HG03565 (cell line): Measurements from ENCODE around the gene CCDC175.

Source experiments
- ATAC-seq: cut with Tn5 transposase; IDR thresholded peaks from one replicate; pipeline ENCODE4 v1.9.1; 2021; ENCODE audit warnings: mild to moderate bottlenecking, moderate library complexity; ENCODE audit not compliant: unreplicated experiment

The CCDC175 gene

DNA sequence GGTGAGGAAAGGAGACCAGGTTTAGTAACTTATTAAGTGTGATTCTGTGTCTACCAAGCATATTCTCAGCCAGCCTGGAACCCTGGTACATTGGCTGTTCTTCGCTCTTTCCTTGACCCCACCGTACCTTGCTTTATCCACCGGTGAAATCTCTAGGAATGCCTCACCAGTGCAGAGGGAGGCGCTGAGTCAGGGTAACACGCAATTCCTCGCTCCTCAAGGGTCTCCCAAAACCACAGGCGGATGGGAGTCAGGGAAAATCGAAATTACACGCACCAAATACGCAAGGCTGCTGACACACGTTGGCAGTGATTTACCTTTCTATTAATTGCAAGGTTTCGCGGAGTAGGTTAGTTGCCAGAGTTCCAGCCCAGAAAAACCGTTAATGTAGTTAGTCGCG lies 93.2 kb downstream of the CCDC175 start:
- ATAC-seq = no peak

DNA sequence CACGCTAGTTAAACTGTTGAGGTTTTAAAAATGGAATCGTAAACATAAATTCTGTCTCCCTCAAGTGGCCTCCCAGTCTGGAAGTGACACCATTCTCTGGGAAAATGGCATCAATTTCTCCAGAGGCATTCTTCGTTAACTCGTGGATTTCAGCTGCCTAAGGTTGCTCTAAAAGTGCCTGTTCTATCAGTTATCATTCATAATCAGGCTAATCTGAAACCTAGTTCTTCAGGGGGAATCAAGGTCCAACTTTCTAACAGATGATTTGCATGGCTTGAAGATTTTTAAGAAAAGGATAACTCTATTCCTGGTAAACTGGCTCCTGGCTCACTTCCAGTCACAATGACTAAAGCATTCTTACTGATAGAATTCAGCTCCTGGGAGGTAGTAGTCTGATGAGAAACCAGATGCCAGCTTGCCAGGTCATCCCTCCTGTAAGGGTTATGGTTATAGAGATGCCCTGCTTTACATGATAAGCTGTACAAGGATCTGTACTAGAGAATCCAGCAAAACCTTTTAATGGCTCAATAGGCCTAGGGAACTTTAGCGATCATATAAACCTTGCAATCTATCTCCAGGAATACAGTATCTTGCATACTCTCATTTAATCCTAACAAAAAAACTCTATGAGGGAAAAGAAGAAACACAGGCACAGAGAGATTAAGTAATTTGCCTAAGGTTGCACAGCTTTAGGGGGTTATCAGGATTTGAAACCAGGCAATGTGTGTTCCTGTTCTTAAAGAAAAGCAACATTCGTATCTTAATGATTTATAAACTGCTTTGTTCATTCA lies 93.9 kb downstream of the CCDC175 start:
- ATAC-seq = no peak

DNA sequence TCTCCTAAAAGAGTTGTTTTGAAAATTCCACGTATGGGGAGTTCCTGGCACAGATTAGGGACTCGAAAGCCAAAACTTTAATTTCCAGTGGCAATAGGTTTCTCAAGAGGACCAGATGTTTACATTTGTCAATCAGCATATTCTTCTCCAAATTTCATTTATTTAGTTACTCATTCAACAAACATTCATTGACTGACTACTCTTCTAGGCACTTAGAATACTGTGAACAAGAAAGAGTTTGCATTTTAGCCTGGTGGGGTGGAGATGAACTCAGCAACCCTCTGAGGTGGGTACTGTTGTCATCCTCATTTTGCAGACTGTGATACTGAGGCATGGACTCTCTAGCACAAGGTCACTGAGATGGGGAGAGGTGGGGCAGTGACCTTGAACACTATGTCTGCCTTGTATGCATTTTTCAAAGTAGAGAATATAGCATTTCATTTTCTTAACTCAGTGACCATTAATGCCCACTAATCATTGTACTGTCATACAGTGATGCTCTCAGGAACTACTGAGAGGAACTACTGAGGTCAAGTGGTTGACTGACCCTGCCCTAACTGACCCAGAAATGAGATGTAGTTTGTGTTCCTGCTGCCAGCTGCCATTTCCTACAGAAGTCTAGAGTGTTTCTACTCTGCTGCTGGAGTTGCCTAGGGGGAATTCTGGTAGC lies 94.6 kb downstream of the CCDC175 start:
- no peak for ATAC-seq

DNA sequence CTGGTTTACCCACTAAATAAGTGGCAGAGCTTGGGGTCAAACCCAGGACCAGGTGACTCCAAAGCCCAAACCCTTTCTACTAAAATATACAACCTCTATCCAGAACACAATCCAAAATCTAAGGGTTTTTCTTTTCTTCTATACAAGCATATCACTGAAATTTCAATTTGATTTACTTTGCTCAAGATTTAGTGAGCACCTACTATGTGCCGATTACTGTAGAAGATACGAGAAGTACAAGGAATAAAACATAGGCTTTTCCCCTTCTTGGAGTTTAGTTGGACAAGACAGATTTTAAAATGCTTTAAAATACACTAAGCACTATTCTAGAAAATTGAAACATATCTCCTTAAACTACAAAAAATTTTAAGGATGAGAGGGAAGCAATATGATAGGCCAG lies 95.2 kb downstream of the CCDC175 start:
- no peak for ATAC-seq

DNA sequence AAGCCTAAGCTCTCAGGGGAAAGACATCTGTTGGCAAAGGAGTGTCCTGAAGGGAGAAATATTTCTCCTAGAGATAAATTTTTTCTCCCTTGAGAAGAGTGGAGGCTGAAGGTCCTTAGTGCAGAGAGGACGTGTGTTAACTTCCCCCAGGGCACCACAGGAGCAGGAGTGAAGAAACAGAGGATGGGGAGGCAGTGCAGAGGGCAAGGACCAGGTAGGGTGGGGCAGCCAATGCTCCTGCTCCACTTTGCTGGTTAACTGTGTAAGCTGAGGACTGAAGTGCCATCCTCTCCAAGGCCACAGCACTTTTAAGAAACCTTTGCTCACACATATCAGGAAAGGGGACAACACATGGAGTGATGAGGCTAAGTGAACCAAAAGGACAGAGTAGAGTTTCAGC lies 96.4 kb downstream of the CCDC175 start:
- no peak for ATAC-seq

DNA sequence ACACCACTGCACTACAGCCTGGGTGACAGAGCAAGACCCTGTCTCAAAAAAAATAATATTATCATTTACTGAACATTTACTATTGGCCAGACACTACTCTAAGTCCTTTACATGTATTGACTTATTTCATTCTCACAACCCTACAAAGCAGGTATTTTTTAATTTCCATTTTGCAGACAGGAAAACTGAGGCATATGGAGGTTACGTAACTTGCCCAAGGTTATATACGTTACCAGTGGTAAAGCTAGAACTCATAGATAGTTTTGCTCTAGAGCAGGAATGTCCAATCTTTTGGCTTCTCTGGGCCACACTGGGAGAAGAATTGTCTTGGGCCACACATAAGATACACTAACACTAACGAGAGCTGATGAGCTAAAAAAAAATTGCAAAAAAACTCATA lies 98.1 kb downstream of the CCDC175 start:
- ATAC-seq = no peak

DNA sequence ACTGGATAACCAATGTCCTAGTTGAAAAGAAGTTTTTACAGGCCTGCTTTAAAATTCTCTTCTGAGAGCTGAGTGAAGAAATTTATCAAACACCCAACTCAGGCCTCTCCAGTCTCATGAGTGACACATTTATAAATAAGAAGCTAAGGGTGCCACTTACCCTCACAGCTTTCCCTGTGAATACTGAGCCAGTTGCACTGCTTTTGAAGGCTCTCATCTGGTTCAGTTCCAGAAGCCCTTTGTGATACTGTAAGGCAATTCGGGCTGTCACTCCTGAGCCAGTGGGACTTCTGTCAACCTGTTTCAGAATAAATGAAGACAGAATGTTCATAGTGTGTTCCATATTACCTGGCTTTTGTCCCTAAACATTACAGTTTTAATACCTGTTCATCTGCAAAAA lies 100.9 kb downstream of the CCDC175 start:
- ATAC-seq = no peak

DNA sequence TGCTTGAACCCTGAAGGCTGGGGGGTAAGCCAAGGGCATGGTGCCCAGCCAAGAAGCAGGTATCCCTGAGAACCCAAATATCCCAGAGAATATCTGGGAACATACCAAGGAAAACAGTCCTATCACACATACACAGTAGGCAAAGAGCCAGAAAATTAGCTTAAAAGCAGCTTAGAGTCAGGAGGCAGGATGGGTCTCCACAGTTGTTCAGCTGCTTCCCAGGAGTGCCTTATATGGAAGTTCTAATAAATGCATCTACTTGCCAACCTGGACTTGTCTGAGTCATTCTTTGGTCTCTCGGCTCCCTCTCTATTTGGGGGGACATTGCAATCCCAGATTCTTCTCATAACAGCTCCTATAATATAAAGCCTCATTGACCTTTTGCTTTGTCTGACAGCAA lies 102.4 kb downstream of the CCDC175 start:
- ATAC-seq = no peak

DNA sequence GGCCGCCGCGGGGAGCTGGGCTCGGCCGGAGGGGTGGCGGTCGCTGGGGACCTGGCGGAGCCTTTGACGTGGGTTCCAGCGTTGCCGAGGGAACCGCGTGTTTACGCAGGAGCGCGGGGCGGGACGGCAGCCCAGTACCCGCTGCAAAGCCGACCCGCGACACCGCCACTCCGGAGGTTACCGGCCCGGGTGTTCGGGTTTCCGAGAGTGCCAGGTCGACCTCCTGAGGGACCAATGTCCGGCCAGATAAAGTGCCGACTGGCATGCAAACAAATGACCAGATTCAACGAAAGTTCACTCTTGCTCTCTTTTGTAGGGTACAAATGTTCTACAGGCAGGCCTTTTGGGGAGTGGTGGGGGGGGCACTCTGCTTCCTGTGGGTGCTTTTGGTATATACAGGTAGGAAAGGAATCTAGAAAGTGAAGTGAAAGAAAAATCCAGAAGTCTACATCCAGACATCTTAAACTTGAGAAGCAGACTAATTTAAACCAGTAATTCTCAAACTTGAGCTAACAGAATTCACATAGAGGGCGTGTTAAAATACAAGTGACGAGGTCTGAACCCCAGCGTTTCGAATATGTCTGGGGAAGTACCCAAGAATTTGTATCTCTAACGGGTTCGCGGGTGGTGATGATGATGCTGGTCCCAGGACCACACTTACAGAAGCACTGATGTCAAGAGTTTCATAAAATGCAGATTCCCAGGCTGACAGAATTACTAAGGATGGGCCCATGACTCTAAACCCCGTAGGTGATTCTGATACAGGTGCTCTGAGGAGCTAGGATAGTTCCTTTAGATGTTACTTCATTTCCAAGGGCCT lies 111.1 kb downstream of the CCDC175 start, which contains the start of gene GPR135:
TSS of gene GPR135 (minus strand) at position 65 of the 820 bp plus-strand sequence. CDS start 154 bp downstream, outside the sequence.
- ATAC-seq = peak; percentile 27

DNA sequence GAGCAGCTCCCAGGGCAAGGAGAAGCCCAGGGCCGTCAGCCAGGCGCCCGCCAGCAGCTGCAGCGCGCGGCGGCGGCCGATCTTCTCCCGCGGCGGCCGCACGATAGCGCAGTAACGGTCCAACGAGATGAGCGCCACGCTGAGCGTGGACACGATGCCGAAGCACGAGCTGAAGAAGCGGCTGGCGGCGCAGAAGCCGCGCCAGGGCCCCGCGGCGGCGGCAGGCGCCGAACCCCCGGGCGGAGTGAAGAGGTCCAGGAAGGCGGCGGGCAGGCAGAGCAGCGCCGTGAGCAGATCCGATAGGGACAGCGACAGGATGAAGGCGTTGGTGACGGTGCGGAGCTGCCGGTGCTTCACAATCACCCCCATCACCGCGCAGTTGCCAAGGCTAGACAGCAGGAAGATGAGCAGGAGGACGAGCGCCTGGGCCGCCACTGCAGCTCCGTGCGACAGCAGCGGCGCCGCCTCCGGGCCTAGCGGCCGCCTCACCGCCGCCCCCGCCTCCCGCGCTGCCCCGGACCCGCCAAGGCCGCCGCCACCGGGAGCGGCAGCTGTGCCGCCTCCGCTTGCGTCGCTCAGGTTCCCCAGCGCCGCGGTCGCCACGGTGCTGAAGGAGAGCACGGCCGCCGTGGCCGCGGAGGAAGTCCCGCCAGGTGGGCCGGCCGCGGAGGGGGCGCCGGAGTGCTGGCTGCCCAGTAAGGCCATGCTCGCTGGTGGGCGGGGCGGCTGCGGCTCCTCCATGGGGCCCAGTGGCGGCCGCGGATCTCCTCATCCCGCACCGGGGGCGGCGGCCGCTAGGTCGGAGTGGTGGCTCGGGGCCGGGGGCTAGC lies 111.9 kb downstream of the CCDC175 start:
- ATAC-seq = peak; percentile 48

DNA sequence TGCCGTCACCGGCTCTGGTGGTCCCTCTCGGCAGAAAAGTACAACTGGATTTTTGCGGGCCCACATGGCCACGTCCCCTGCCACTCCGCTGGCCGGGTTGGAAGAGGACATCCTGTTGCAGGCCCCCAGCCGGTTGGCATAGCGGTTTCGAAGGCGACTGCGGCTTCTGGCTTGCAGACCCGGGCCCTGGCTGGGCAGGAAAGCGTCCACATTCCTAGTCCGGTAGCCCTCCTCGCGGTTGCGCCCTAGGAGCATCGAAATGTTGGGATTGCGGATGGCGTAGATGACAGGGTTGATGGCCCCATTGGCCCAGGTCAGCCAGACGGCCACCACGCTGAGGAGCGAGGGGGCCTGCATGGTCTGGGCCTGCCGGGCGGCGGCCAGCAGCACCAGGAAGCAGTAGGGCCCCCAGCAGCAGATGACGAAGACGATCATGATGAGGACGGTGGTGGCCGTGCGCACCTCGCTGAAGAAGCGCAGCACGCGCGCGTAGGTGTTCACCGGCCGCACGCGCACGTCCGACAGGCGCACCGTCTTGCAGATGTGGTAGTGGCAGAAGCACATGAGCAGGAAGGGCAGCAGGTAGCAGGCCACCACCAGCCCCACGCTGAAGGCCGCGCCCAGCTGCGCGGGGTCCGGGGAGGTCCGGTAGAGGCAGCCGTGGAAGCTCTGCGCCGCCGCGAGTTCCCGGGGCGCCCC lies 112.7 kb downstream of the CCDC175 start:
- ATAC-seq = no peak

DNA sequence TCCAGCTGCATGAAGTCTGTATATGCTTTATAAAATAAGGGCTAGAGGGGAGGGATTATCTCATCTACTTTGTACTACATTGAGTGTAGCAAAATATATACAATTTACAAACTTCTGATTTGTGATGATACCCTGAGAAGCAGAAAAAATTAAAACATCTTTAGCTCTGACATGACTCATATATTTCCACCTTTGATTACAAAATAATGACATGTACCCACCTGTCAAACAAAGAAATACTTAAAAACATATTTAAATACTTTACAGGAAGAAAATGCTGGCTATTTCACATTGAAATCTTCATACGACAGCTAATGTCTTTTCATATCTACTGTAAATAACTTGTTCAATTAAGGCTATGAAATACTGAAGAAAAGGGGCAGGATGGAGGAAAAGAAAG lies 114.7 kb downstream of the CCDC175 start:
- no peak for ATAC-seq

DNA sequence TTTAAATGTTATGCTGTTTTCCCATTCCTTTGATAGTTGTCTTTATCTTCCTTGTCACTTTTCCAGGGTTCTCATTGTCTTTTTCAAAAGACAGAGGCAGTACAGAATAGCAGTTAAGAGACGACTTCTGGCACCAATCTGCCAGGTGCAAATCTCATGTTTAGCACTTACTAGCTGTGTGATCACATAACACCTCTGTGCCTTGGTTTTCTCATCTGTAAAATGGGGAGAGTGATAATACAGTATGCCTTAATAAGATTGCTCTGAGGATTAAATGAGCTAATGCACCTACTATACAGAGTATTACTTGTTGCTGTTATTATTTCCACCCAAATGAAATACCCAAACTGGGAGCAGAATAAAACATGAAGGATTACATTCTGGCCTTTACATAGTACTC lies 116.2 kb downstream of the CCDC175 start:
- no peak for ATAC-seq

DNA sequence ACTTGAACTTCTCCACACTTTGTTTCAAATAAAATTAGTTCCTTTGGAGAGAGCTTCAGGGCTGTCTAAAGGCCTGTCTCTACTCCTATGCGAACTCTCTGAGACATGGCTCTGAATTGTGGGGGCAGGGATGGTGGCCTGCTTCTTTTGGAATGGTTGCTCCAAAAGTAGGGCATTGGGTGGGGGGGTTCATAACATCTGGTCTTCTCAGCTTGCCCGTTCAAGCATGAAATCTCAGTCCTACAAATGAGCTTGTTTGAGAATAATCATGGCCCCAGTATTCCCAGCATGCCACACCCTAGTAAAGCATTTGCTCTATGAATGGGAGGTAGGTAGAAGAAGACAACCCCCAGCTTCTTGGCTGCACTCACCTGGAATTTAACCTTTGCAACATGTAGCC lies 118.1 kb downstream of the CCDC175 start:
- no peak for ATAC-seq

DNA sequence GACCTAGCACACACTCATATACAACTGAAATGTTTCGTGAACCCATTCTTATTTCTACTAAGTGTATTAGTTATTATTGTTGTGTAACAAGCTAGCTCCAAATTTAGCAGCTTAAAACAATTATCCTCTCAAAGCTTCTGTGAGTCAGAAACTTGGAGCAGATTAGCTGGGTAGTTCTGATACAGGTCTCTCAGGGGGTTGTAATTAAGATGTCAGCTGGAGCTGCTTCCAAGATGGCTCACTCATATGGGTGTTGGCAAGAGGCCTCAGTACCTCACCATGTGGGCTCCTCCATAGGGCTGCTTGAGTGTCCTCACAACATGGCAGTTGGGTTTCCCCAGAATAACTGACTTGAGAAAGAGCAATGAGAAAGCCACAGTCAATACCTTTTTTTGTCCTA lies 121.2 kb downstream of the CCDC175 start:
- no peak for ATAC-seq
